Measurements from ENCODE around the gene CAPS2.

Gene CAPS2

GRCh38 chr12:75302781-75303180 is 27.3 kb downstream of the CAPS2 start:
- DNase-seq, result no peak

- no peak for DNase-seq
Measured at GRCh38 chr12:75302225-75302624, 27.9 kb downstream of the CAPS2 start.

- no peak for DNase-seq
Measured at GRCh38 chr12:75294797-75295196, 35.3 kb downstream of the CAPS2 start.

GRCh38 chr12:75294336-75294735 is 35.8 kb downstream of the CAPS2 start:
- DNase-seq, result no peak

GRCh38 chr12:75291014-75291413 is 39.1 kb downstream of the CAPS2 start:
- no peak for DNase-seq

GRCh38 chr12:75289753-75290152 is 40.4 kb downstream of the CAPS2 start:
- DNase-seq, result no peak

- no peak for DNase-seq
Measured at GRCh38 chr12:75288860-75289259, 41.3 kb downstream of the CAPS2 start.

- no peak for DNase-seq
Measured at GRCh38 chr12:75275702-75276101, 54.4 kb downstream of the CAPS2 start.

- DNase-seq, result no peak
Measured at GRCh38 chr12:75271576-75271975, 58.5 kb downstream of the CAPS2 start.

GRCh38 chr12:75270157-75270556 is 60.0 kb downstream of the CAPS2 start:
- no peak for DNase-seq

- no peak for DNase-seq
Measured at GRCh38 chr12:75269209-75269608, 60.9 kb downstream of the CAPS2 start.

GRCh38 chr12:75260316-75260715 is 69.8 kb downstream of the CAPS2 start:
- no peak for DNase-seq

GRCh38 chr12:75259143-75259542 is 71.0 kb downstream of the CAPS2 start:
- no peak for DNase-seq

- no peak for DNase-seq
Measured at GRCh38 chr12:75257510-75257909, 72.6 kb downstream of the CAPS2 start.

- DNase-seq, result no peak
Measured at GRCh38 chr12:75245108-75245507, 85.0 kb downstream of the CAPS2 start.

- no peak for DNase-seq
Measured at GRCh38 chr12:75239987-75240386, 90.1 kb downstream of the CAPS2 start.

- no peak for DNase-seq
Measured at GRCh38 chr12:75236206-75236605, 93.9 kb downstream of the CAPS2 start.

- no peak for DNase-seq
Measured at GRCh38 chr12:75227132-75227531, 103.0 kb downstream of the CAPS2 start.

Measured in NCI-H1092 (cell line).